Endothelial cell of umbilical vein (primary cell): ENCODE data around the gene PLAAT2.

Experiments used
- CTCF ChIP-seq, 2 donors: IDR thresholded peaks; 1 replicate in 1 of 2; 2 replicates in 1 of 2; pipeline ENCODE4 v1.5.1; 2011; ENCODE audit warnings: low read length in 2 of 2, mild to moderate bottlenecking in 2 of 2, moderate library complexity in 2 of 2, control low read depth in 1 of 2, inconsistent platforms in 1 of 2, low read depth in 1 of 2; ENCODE audit not compliant: insufficient read depth in 1 of 2; ENCODE audit errors: extremely low read depth in 1 of 2
- EZH2 ChIP-seq: IDR thresholded peaks from 2 replicates; pipeline ENCODE4 v1.6.1; 2012; ENCODE audit warnings: borderline replicate concordance, low read depth, mild to moderate bottlenecking, moderate library complexity, low read length, inconsistent platforms; ENCODE audit not compliant: severe bottlenecking
- MAX ChIP-seq: IDR thresholded peaks from 2 replicates; pipeline ENCODE4 v1.6.1; 2011; ENCODE audit not compliant: insufficient read depth, insufficient read length
- MYC ChIP-seq: IDR thresholded peaks from one replicate; pipeline ENCODE4 v1.6.1; 2011; ENCODE audit warnings: mild to moderate bottlenecking, low read depth, low read length
- POLR2A ChIP-seq: IDR thresholded peaks from 2 replicates; pipeline ENCODE4 v1.6.1; 2012; ENCODE audit warnings: low read depth, mild to moderate bottlenecking, control low read depth, low read length
- POLR2AphosphoS5 ChIP-seq: IDR thresholded peaks from 2 replicates; pipeline ENCODE4 v1.6.1; 2012; ENCODE audit warnings: low read depth, mild to moderate bottlenecking, control low read depth, low read length, moderate library complexity; ENCODE audit not compliant: insufficient read depth

GRCh38 chr11:63583357-63583677 lies 20.1 kb upstream of the PLAAT2 start:
- TF ChIP-seq MAX, result no peak
- no peak for TF ChIP-seq CTCF (IDR thresholded peaks at IDR 0.05; ENCODE audit: extremely low read depth in 1 of 2, insufficient read depth in 1 of 2, low read depth in 1 of 2, low read length in 2 of 2)
- TF ChIP-seq POLR2A, result no peak
- TF ChIP-seq POLR2AphosphoS5, result no peak
- no peak for TF ChIP-seq EZH2
- TF ChIP-seq MYC, result no peak
